Mesendoderm (in vitro differentiated cells): ENCODE measurements around the gene CPA2.

ENCODE experiments used
- DNase-seq: peaks from one replicate; pipeline ENCODE4 v3.0.0; 2013
- H2AK5ac ChIP-seq: 2 replicates; pipeline ENCODE4 v1.6.1; 2013; ENCODE audit warnings: low read length, inconsistent platforms
- H2BK120ac ChIP-seq: 2 replicates; pipeline ENCODE4 v1.6.1; 2013; ENCODE audit warnings: low read depth, mild to moderate bottlenecking, low read length, moderate library complexity, mixed read lengths
- H2BK15ac ChIP-seq: replicated peaks from 2 replicates; pipeline ENCODE4 v1.6.1; 2013; ENCODE audit warnings: low read depth, mild to moderate bottlenecking, moderate library complexity
- H2BK5ac ChIP-seq: 2 replicates; pipeline ENCODE4 v1.6.1; 2013; ENCODE audit warnings: low read length, inconsistent platforms
- H3K18ac ChIP-seq: 2 replicates; pipeline ENCODE4 v1.6.1; 2013; ENCODE audit warnings: mild to moderate bottlenecking, low read length, mixed read lengths
- H3K23ac ChIP-seq: one replicate; pipeline ENCODE4 v1.6.1; 2013; ENCODE audit warnings: low read length
- H3K27ac ChIP-seq: 2 replicates; pipeline ENCODE4 v1.5.1; 2013; ENCODE audit warnings: low read depth, mild to moderate bottlenecking, inconsistent platforms, low read length, moderate library complexity
- H3K27me3 ChIP-seq: 2 replicates; pipeline ENCODE4 v1.6.1; 2013; ENCODE audit warnings: low read length, control low read depth, mild to moderate bottlenecking, inconsistent platforms; ENCODE audit not compliant: insufficient read depth, poor library complexity
- H3K36me3 ChIP-seq: 2 replicates; pipeline ENCODE4 v1.6.1; 2013; ENCODE audit warnings: low read length, inconsistent platforms; ENCODE audit not compliant: control insufficient read depth, insufficient read depth
- H3K4ac ChIP-seq: one replicate; pipeline ENCODE4 v1.6.1; 2013; ENCODE audit warnings: low read depth, mild to moderate bottlenecking, low read length, moderate library complexity
- H3K4me1 ChIP-seq: 2 replicates; pipeline ENCODE4 v1.6.1; 2013; ENCODE audit warnings: low read depth, low read length, inconsistent platforms; ENCODE audit not compliant: control insufficient read depth
- H3K4me2 ChIP-seq: 2 replicates; pipeline ENCODE4 v1.6.1; 2013; ENCODE audit warnings: low read length
- H3K4me3 ChIP-seq: 2 replicates; pipeline ENCODE4 v1.5.1; 2013; ENCODE audit warnings: mild to moderate bottlenecking, low read length
- H3K56ac ChIP-seq: one replicate; pipeline ENCODE4 v1.6.1; 2013; ENCODE audit warnings: low read length
- H3K79me1 ChIP-seq: 2 replicates; pipeline ENCODE4 v1.6.1; 2013; ENCODE audit warnings: low read length, inconsistent platforms
- H3K79me2 ChIP-seq: 2 replicates; pipeline ENCODE4 v1.6.1; 2013; ENCODE audit warnings: mild to moderate bottlenecking, low read length; ENCODE audit not compliant: control insufficient read depth, insufficient read depth
- H3K9ac ChIP-seq: 2 replicates; pipeline ENCODE4 v1.6.1; 2013; ENCODE audit warnings: low read length, inconsistent platforms
- H4K5ac ChIP-seq: one replicate; pipeline ENCODE4 v1.6.1; 2013; ENCODE audit warnings: low read length
- H4K8ac ChIP-seq: one replicate; pipeline ENCODE4 v1.6.1; 2013; ENCODE audit warnings: low read depth, mild to moderate bottlenecking, control low read depth, low read length, moderate library complexity
- WGBS: extraction: QIAGEN DNeasy Blood & Tissue Kit; methylation state at CpG from one replicate; pipeline ENCODE4 v1.1.7; 2013; ENCODE audit warnings: low lambda C conversion rate, missing lambda C conversion rate; ENCODE audit not compliant: insufficient coverage; ENCODE audit errors: extremely low coverage; 5-methylcytosine and 5-hydroxymethylcytosine counted together

The CPA2 gene

DNA sequence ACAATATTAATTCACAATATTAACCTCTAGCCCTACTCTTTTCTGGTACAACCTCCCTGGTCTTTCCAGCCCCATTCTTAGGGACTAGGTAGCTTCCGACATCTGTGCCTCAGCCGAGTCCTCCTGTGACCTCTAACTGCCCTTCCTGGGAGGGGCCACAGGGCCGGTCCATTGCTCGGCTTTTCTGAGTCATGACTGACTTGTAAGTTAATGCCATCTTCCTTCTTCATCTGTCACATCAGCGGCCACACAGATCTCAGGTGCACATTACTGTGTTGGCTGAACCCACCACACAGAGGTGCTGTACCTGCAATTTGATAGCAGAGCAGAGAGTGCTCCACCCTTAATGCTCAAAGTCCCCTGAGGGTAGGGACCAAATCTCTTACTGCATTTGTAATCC lies 22.2 kb downstream of the CPA2 start:
- H3K36me3 ChIP-seq: no peaks in the 10 kb centered on the region
- no peak overlapping the region for H3K9ac ChIP-seq
- H2BK5ac ChIP-seq: no peak overlapping the region
- no peak overlapping the region for H3K18ac ChIP-seq
- no peak overlapping the region for H3K4me3 ChIP-seq
- no peaks in the 10 kb centered on the region for H3K79me2 ChIP-seq
- no peak overlapping the region for H3K56ac ChIP-seq
- H3K4me2 ChIP-seq: no peak overlapping the region
- H3K23ac ChIP-seq: no peak overlapping the region
- no peak overlapping the region for H4K5ac ChIP-seq
- no peak overlapping the region for H2BK15ac ChIP-seq
- H3K79me1 ChIP-seq: no peaks in the 10 kb centered on the region
- no peak for DNase-seq
- no peak overlapping the region for H2BK120ac ChIP-seq
- no CpG with 5 or more reads among the region's 5 CpGs for WGBS
- H4K8ac ChIP-seq: no peak overlapping the region
- H3K27ac ChIP-seq: no peak overlapping the region
- H2AK5ac ChIP-seq: no peak overlapping the region
- H3K4ac ChIP-seq: no peak overlapping the region
- no peaks in the 10 kb centered on the region for H3K4me1 ChIP-seq
- no peaks in the 10 kb centered on the region for H3K27me3 ChIP-seq

- H3K79me2 ChIP-seq: no peaks in the 10 kb centered on the region
- H3K9ac ChIP-seq: no peak overlapping the region
- H3K4me1 ChIP-seq: no peaks in the 10 kb centered on the region
- H3K79me1 ChIP-seq: no peaks in the 10 kb centered on the region
- H3K18ac ChIP-seq: no peak overlapping the region
- H2BK120ac ChIP-seq: no peak overlapping the region
- no peak overlapping the region for H4K8ac ChIP-seq
- no peaks in the 10 kb centered on the region for H3K27me3 ChIP-seq
- no peak overlapping the region for H4K5ac ChIP-seq
- no peak overlapping the region for H3K27ac ChIP-seq
- no peak overlapping the region for H3K23ac ChIP-seq
- no peak overlapping the region for H3K56ac ChIP-seq
- H3K4me3 ChIP-seq: no peak overlapping the region
- H2BK15ac ChIP-seq: no peak overlapping the region
- H2AK5ac ChIP-seq: no peak overlapping the region
- no peak for DNase-seq
- no peak overlapping the region for H3K4ac ChIP-seq
- no peak overlapping the region for H2BK5ac ChIP-seq
- WGBS: no CpG with 5 or more reads among the region's 9 CpGs
- no peak overlapping the region for H3K4me2 ChIP-seq
- no peaks in the 10 kb centered on the region for H3K36me3 ChIP-seq
These were observed 22.8 kb downstream of the CPA2 start for GRCh38 chr7:130289478-130289877.

DNA sequence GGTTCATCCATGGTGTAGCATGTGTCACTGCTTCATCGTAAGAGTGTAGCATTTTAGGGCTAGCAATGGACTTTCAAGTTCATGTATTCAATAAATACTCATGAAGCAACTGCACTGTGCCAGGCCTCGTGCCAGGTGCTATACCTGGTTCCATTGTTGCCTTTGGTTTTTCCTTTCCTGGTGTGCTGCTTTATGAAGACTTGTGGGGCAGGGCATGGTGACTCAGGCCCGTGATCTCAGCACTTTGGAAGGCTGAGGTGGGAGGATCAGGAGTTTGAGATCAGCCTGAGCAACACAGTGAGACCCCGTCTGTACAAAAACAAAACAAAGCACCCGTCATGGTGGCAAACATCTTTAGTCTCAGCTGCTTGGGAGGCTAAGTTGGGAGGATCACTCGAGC lies 24.1 kb downstream of the CPA2 start:
- Histone ChIP-seq H3K56ac (no peak overlapping the region), H3K27ac (no peak overlapping the region), H4K8ac (no peak overlapping the region), H3K9ac (no peak overlapping the region), H3K36me3 (no peaks in the 10 kb centered on the region), H3K4me1 (no peaks in the 10 kb centered on the region), H3K18ac (no peak overlapping the region), H3K4me3 (no peak overlapping the region), H3K79me1 (no peaks in the 10 kb centered on the region), H2BK5ac (no peak overlapping the region), H3K23ac (no peak overlapping the region), H2BK15ac (no peak overlapping the region), H2AK5ac (no peak overlapping the region), H2BK120ac (no peak overlapping the region), H3K4ac (no peak overlapping the region), H3K27me3 (no peaks in the 10 kb centered on the region), H3K79me2 (no peaks in the 10 kb centered on the region), H3K4me2 (no peak overlapping the region), H4K5ac (no peak overlapping the region)
- WGBS: no CpG with 5 or more reads among the region's 6 CpGs
- DNase-seq: peak; percentile 34

- no peak within 1 kb of the TSS for H3K56ac ChIP-seq
- DNase-seq: peak; percentile 30
- no peak within 1 kb of the TSS for H2BK120ac ChIP-seq
- H3K36me3 ChIP-seq: no peaks in the 10 kb centered on the region
- no peak within 1 kb of the TSS for H2AK5ac ChIP-seq
- H3K79me2 ChIP-seq: no peaks in the 10 kb centered on the region
- no peak within 1 kb of the TSS for H4K5ac ChIP-seq
- H4K8ac ChIP-seq: no peak within 1 kb of the TSS
- no peaks in the 10 kb centered on the region for H3K4me1 ChIP-seq
- H3K4me2 ChIP-seq: no peak within 1 kb of the TSS
- H3K79me1 ChIP-seq: no peaks in the 10 kb centered on the region
- no peak within 1 kb of the TSS for H2BK5ac ChIP-seq
- H3K27ac ChIP-seq: no peak within 1 kb of the TSS
- no peak within 1 kb of the TSS for H3K9ac ChIP-seq
- no peaks in the 10 kb centered on the region for H3K27me3 ChIP-seq
- H3K4ac ChIP-seq: no peak within 1 kb of the TSS
- no peak within 1 kb of the TSS for H3K18ac ChIP-seq
- H3K4me3 ChIP-seq: no peak within 1 kb of the TSS
- no peak within 1 kb of the TSS for H2BK15ac ChIP-seq
- no CpG with 5 or more reads among the region's 1 CpG for WGBS
- no peak within 1 kb of the TSS for H3K23ac ChIP-seq
These were observed 26.1 kb downstream of the CPA2 start, which contains the start of gene CPA4 for GRCh38 chr7:130292682-130293257. TSS of gene CPA4 (plus strand) at chr7:130293161. CDS start at chr7:130293181, 20 bp downstream.

- Histone ChIP-seq H3K4me1 (no peaks in the 10 kb centered on the region), H3K9ac (no peak overlapping the region), H3K79me1 (no peaks in the 10 kb centered on the region), H3K56ac (no peak overlapping the region), H4K5ac (no peak overlapping the region), H3K36me3 (no peaks in the 10 kb centered on the region), H3K79me2 (no peaks in the 10 kb centered on the region), H2BK15ac (no peak overlapping the region), H4K8ac (no peak overlapping the region), H3K18ac (no peak overlapping the region), H3K23ac (no peak overlapping the region), H3K4me3 (no peak overlapping the region), H2BK5ac (no peak overlapping the region), H3K4ac (no peak overlapping the region), H2BK120ac (no peak overlapping the region), H3K4me2 (no peak overlapping the region), H2AK5ac (no peak overlapping the region), H3K27ac (no peak overlapping the region), H3K27me3 (no peaks in the 10 kb centered on the region)
- no peak for DNase-seq
- WGBS: no CpG with 5 or more reads among the region's 8 CpGs
These were observed 26.9 kb downstream of the CPA2 start for GRCh38 chr7:130293521-130293920.

DNA sequence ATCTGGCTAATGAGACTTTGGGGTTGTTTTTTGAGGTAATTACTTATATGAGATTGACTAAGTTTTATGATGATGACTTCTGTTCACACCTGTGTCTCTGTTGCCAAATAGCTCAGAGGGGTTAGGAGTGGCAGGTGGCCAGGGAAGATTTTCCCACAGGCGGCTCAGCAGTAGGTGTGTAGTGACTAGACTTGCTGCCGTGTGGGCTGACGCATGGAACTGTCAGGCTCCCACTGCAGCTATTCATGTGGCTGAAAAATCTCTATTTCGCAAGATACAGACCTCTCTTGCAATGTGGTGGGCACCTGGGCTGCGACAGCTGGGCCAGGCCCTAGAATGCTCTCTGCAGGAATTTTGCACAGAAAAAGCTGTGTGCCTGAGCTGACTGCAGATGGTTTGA lies 27.7 kb downstream of the CPA2 start:
- no peak overlapping the region for H3K4me3 ChIP-seq
- no peaks in the 10 kb centered on the region for H3K4me1 ChIP-seq
- DNase-seq: no peak
- no peak overlapping the region for H4K5ac ChIP-seq
- no peak overlapping the region for H2BK15ac ChIP-seq
- H3K27me3 ChIP-seq: no peaks in the 10 kb centered on the region
- H3K36me3 ChIP-seq: no peaks in the 10 kb centered on the region
- no peak overlapping the region for H2BK5ac ChIP-seq
- H3K18ac ChIP-seq: no peak overlapping the region
- no peak overlapping the region for H2AK5ac ChIP-seq
- H3K9ac ChIP-seq: no peak overlapping the region
- H3K23ac ChIP-seq: no peak overlapping the region
- no peak overlapping the region for H3K4me2 ChIP-seq
- no peak overlapping the region for H3K56ac ChIP-seq
- no peak overlapping the region for H3K4ac ChIP-seq
- H3K27ac ChIP-seq: no peak overlapping the region
- H3K79me2 ChIP-seq: no peaks in the 10 kb centered on the region
- no peaks in the 10 kb centered on the region for H3K79me1 ChIP-seq
- WGBS: no CpG with 5 or more reads among the region's 5 CpGs
- no peak overlapping the region for H4K8ac ChIP-seq
- H2BK120ac ChIP-seq: no peak overlapping the region
